A673 (cell line): ENCODE results near the gene SOCS7. TPM values are rescaled to one million over a fixed set of nuclear protein-coding genes. Genes with fewer than 3 reads are reported as not detected.

ENCODE experiments used
- BruUV-seq: library from RNA; stranded (reverse); fragments of 400-500 nt; replicated peaks from 2 replicates; lab custom pipeline; 2021; lab: Mats Ljungman, UMichigan
- CTCF ChIA-PET: fragments of 300-600 bp; sonication (Branson Sonifier 250); formaldehyde crosslinking; loops from one replicate; lab custom pipeline; 2022; ENCODE audit warnings: antibody characterized with exemption; lab: Charles Lee
- POLR2A ChIA-PET: fragments of 300-600 bp; sonication (Branson Sonifier 250); formaldehyde crosslinking; loops from one replicate; lab custom pipeline; 2022; ENCODE audit warnings: antibody characterized with exemption; ENCODE audit not compliant: low non-redundant PET; lab: Charles Lee
- DNase-seq: peaks from one replicate; pipeline ENCODE4 v3.0.0-alpha.2; 2015; ENCODE audit warnings: low spot score
- H3K27ac ChIP-seq: fragments of 200-600 bp; sonication (generic); 2 replicates; pipeline ENCODE4 v1.5.1; 2016; ENCODE audit warnings: mixed run types, low read depth, mild to moderate bottlenecking, mixed read lengths, antibody characterized with exemption, low read length; ENCODE audit not compliant: poor library complexity, severe bottlenecking
- H3K27me3 ChIP-seq: fragments of 200-600 bp; sonication (generic); replicated peaks from 2 replicates; pipeline ENCODE4 v1.6.1; 2017; ENCODE audit warnings: mixed run types, low read depth, mild to moderate bottlenecking, mixed read lengths, antibody characterized with exemption, low read length; ENCODE audit not compliant: insufficient read depth, poor library complexity
- H3K36me3 ChIP-seq: fragments of 200-600 bp; sonication (generic); 2 replicates; pipeline ENCODE4 v1.6.1; 2016; ENCODE audit warnings: mixed run types, mild to moderate bottlenecking, mixed read lengths, antibody characterized with exemption, low read length; ENCODE audit not compliant: insufficient read depth, poor library complexity, severe bottlenecking
- H3K4me1 ChIP-seq: fragments of 200-600 bp; sonication (generic); 2 replicates; pipeline ENCODE4 v1.6.1; 2017; ENCODE audit warnings: mixed run types, mild to moderate bottlenecking, mixed read lengths, antibody characterized with exemption, low read length; ENCODE audit not compliant: insufficient read depth, poor library complexity, severe bottlenecking
- H3K4me3 ChIP-seq: fragments of 200-600 bp; sonication (generic); 2 replicates; pipeline ENCODE4 v1.5.1; 2016; ENCODE audit warnings: low read depth, mixed run types, mild to moderate bottlenecking, mixed read lengths, low read length; ENCODE audit not compliant: poor library complexity, severe bottlenecking
- H3K9me3 ChIP-seq: fragments of 200-600 bp; sonication (generic); 2 replicates; pipeline ENCODE4 v1.6.1; 2016; ENCODE audit warnings: mixed run types, low read depth, mild to moderate bottlenecking, mixed read lengths, antibody characterized with exemption, low read length; ENCODE audit not compliant: poor library complexity, severe bottlenecking
- CTCF ChIP-seq: fragments of 300-800, 200-600 bp; sonication (generic); conservative IDR thresholded peaks from 2 replicates; pipeline ENCODE4 v1.5.1; 2017; ENCODE audit warnings: low read depth, mild to moderate bottlenecking, antibody characterized with exemption, low read length, moderate library complexity, mixed read lengths
- EZH2 ChIP-seq: fragments of 200-600 bp; sonication (generic); IDR thresholded peaks from 2 replicates; pipeline ENCODE4 v1.6.1; 2017; ENCODE audit warnings: borderline replicate concordance, low read depth, mild to moderate bottlenecking, mixed read lengths, antibody characterized with exemption, low read length; ENCODE audit not compliant: poor library complexity, severe bottlenecking
- intact Hi-C: fragments of 100-400 bp; cut with micrococcal nuclease; formaldehyde crosslinking; loops from one replicate; pipeline ENCODE4 v1.10.0; 2022; ENCODE audit not compliant: unreplicated experiment
- total RNA-seq: library from RNA; stranded (reverse); gene quantifications from 2 replicates; pipeline ENCODE4 v1.2.3, GENCODE V29; 2021

The SOCS7 gene
- total RNA-seq, 1 experiment from 2014 or later, result 15.2 TPM

GRCh38 chr17:38419508-38419981, 67.9 kb downstream of the SOCS7 start:
- CTCF ChIA-PET, result no interaction called here
- Histone ChIP-seq H3K27ac (no peak overlapping the region), H3K36me3 (no peaks in the 10 kb centered on the region), H3K4me1 (peaks cover 19% of the 10 kb centered on the region), H3K4me3 (peak overlapping the region; percentile 34), H3K27me3 (no peaks in the 10 kb centered on the region), H3K9me3 (no peaks in the 10 kb centered on the region)
- BruUV-seq, result no TSS peak
- TF ChIP-seq EZH2, result no peak
- intact Hi-C loops, result no loop called here
- POLR2A ChIA-PET, result no interaction called here
- DNase-seq, result no peak

GRCh38 chr17:38420518-38420917, 68.9 kb downstream of the SOCS7 start:
- DNase-seq, result no peak
- TF ChIP-seq EZH2 (no peak), CTCF (no peak)
- Histone ChIP-seq H3K36me3 (no peaks in the 10 kb centered on the region), H3K9me3 (no peaks in the 10 kb centered on the region), H3K27me3 (no peaks in the 10 kb centered on the region), H3K4me1 (peaks cover 10% of the 10 kb centered on the region), H3K27ac (no peak overlapping the region), H3K4me3 (no peak overlapping the region)
- intact Hi-C loops, result loop anchor here (5.0 kb wide), 1 partner anchor 67 kb away; no protein-coding TSS in a partner anchor
- ChIA-PET POLR2A (no interaction called here), CTCF (interaction anchor here (0.7 kb wide), 1 partner anchor 17 kb away, joined by 3 read pairs; no protein-coding TSS in a partner anchor)
- BruUV-seq, result no TSS peak

GRCh38 chr17:38421171-38421841, 69.7 kb downstream of the SOCS7 start:
- Histone ChIP-seq H3K27me3 (no peaks in the 10 kb centered on the region), H3K27ac (no peak overlapping the region), H3K36me3 (no peaks in the 10 kb centered on the region), H3K4me3 (no peak overlapping the region), H3K4me1 (peaks cover 8% of the 10 kb centered on the region), H3K9me3 (no peaks in the 10 kb centered on the region)
- DNase-seq, result no peak
- intact Hi-C loops, result loop anchor here (5.0 kb wide), 1 partner anchor 66 kb away; no protein-coding TSS in a partner anchor
- no TSS peak for BruUV-seq
- ChIA-PET CTCF (interaction anchor here (1.2 kb wide), 1 partner anchor 72 kb away, joined by 3 read pairs; no protein-coding TSS in a partner anchor), POLR2A (interaction anchor here (0.5 kb wide), 1 partner anchor 939 kb away, joined by 4 read pairs; no protein-coding TSS in a partner anchor)
- TF ChIP-seq EZH2, result no peak
- no peak for TF ChIP-seq CTCF
